ENCODE results near the gene CSNK1A1.
A peak's percentile ranks its signal among the peaks of the same experiment; 100 is the strongest.

- TF ChIP-seq CTCF (IDR thresholded peaks at IDR 0.05 in 4 of 5, conservative IDR thresholded peaks at IDR 0.05 in 1 of 5): peak; percentile 90 to 97 (median 95)
- TF ChIP-seq POLR2A (IDR thresholded peaks at IDR 0.05): no peak
Measured at GRCh38 chr5:149442563-149443182, 108.6 kb downstream of the CSNK1A1 start.
